Subcutaneous abdominal adipose tissue (tissue), 5 donors: ENCODE measurements around the gene TSPAN16.
A peak's percentile ranks its signal among the peaks of the same experiment; 100 is the strongest.

Experiments used
- H3K27ac ChIP-seq: one replicate; pipeline ENCODE4 v1.7.0; 2013; ENCODE audit warnings: low read depth, mild to moderate bottlenecking, inconsistent platforms, low read length, moderate library complexity
- H3K27me3 ChIP-seq, 5 donors: one replicate each; pipeline ENCODE4 v1.7.0; 2013; ENCODE audit warnings: low read length in 5 of 5, inconsistent platforms in 1 of 5; ENCODE audit not compliant: control insufficient read depth in 5 of 5, insufficient read depth in 4 of 5
- H3K36me3 ChIP-seq, 5 donors: one replicate each; pipeline ENCODE4 v1.7.0; 2013; ENCODE audit warnings: low read length in 5 of 5; ENCODE audit not compliant: control insufficient read depth in 5 of 5, insufficient read depth in 5 of 5
- H3K4me1 ChIP-seq, 5 donors: one replicate each; pipeline ENCODE4 v1.7.0; 2013; ENCODE audit warnings: low read length in 5 of 5, mild to moderate bottlenecking in 3 of 5, moderate library complexity in 1 of 5; ENCODE audit not compliant: control insufficient read depth in 5 of 5, insufficient read depth in 5 of 5
- H3K4me3 ChIP-seq, 5 donors: one replicate each; pipeline ENCODE4 v1.7.0; 2013; ENCODE audit warnings: low read length in 5 of 5, low read depth in 1 of 5
- H3K9ac ChIP-seq, 5 donors: one replicate each; pipeline ENCODE4 v1.7.0; 2013; ENCODE audit warnings: low read length in 5 of 5, mild to moderate bottlenecking in 4 of 5, moderate library complexity in 3 of 5
- H3K9me3 ChIP-seq, 5 donors: one replicate each; pipeline ENCODE4 v1.7.0; 2013; ENCODE audit warnings: low read length in 5 of 5; ENCODE audit not compliant: control insufficient read depth in 5 of 5
- donor health status: healthy.
- donor health status: healthy.
- donor health status: healthy.
- donor health status: healthy.
- donor health status: healthy.

The TSPAN16 gene

DNA sequence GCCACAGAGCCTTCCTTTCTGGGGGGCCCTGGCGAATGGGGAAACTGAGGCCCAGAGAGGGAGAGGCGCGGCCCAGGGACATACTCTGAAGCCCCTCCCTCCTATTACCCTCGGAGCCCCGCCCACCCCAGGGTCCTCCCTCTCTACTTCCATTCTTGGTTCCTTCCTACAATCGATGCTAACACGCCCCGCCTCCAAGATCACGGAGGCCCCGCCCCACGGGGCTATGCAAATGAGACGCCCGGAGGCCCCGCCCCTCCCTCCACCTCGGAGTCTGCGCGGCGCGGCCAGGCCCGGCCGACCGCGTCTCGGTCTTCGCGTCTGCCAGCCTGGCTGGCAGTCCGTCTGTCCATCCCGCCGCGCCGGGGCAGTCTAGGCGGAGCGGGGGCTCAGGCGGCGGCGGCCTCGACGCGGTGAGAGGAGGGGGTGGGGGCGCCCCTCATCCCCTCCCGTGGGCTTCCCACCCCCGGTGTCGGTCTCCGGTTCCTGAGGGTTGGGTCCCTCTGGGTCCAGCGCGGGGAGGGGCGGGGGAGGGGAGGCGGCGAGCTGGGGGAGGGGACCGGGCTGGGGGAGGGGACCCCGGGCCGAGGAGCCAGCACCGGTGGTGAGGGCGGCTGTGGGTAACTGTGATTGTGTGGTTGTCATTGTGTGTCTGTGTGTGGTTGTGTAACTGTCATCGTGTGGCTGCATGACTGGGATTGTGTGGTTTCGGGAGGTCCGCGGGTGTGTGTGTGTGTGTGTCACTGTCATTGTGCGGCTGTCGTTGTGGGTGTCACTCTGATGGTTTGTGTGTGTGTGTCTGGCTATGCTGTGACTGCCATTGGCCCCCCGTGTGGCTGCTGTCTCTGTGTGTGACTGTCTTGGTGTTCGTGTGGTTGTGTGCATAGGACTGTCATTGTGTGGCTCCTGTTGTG is 59.5 kb downstream of the TSPAN16 start, which contains the start of gene PLPPR2:
TSS of gene PLPPR2 (plus strand) at position 273 of the 914 bp plus-strand sequence. CDS start 2,242 bp downstream, outside the sequence.
- peak within 1 kb of the TSS; percentile 54 to 85 (median 68) for H3K4me3 ChIP-seq
- no peaks in the 10 kb centered on the region for H3K27me3 ChIP-seq
- H3K9ac ChIP-seq = peak within 1 kb of the TSS; percentile 18 to 84 (median 39)
- peaks cover 0 to 15% (median 7%) of the 10 kb centered on the region in 5 donors for H3K36me3 ChIP-seq
- no peak within 1 kb of the TSS for H3K27ac ChIP-seq
- peaks cover 4 to 16% (median 12%) of the 10 kb centered on the region in 5 donors for H3K4me1 ChIP-seq
- H3K9me3 ChIP-seq = no peaks in the 10 kb centered on the region

- Histone ChIP-seq H3K27ac (no peak overlapping the region), H3K4me3 (peak overlapping the region; percentile 54 to 85 (median 68)), H3K9ac (peak overlapping the region in 3 of 5 donors; percentile 31 to 84 (median 78))
Measured at GRCh38 chr19:11356074-11356397, 60.1 kb downstream of the TSPAN16 start.

DNA sequence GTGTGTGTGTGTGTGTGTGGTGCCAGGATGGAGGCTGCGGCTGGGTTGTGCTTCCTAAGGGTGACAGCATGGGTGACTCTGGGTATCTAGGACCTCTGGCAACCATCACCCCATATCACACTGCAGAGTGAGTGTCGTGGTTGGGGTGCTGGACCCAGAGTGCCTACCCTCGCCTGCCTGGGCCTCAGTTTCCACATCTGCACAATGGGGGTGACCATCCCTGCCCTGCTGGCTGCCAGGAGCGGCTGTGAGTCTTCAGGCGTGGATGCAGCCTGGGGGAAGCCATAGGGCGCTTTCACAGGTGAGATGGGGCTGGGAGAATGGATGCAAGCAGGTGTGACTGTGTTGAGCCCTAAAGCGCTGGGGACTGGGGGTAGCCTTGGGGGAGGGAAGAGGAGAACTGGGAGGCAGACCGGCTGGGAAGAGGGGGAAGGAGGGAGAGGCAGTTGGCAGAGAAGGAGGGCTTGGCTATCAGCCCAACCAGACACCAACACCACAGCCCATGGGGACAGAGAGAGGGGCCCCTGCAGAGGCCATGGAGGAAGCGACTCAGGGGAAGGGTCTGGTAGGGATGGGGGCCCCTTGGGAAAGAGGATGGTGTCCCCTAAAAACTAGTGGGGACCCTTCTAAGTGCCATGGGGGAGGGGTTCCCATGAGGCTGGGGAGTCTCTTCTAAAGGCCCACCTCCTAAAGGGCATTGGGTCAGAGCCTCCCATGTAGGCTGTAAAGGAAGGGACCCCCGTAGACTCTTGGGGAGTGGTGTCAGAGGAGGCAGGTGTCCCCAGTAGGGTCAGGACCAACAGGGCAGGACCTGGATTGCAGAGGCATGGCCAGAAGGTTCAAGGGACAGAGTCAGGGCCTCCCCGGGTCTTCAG is 61.0 kb downstream of the TSPAN16 start:
- no peaks in the 10 kb centered on the region for H3K27me3 ChIP-seq
- H3K27ac ChIP-seq = no peak overlapping the region
- no peak overlapping the region for H3K9ac ChIP-seq
- no peak overlapping the region for H3K4me3 ChIP-seq
- peaks cover 0 to 25% (median 15%) of the 10 kb centered on the region in 5 donors for H3K36me3 ChIP-seq
- H3K4me1 ChIP-seq = peaks cover 4 to 16% (median 12%) of the 10 kb centered on the region in 5 donors
- H3K9me3 ChIP-seq = no peaks in the 10 kb centered on the region

More at GRCh38 chr19:11356074-11356397, 60.1 kb downstream of the TSPAN16 start:
- Histone ChIP-seq H3K36me3 (peaks cover 0 to 18% (median 11%) of the 10 kb centered on the region in 5 donors), H3K9me3 (no peaks in the 10 kb centered on the region), H3K27me3 (no peaks in the 10 kb centered on the region), H3K4me1 (peaks cover 4 to 16% (median 12%) of the 10 kb centered on the region in 5 donors)

- Histone ChIP-seq H3K27me3 (no peaks in the 10 kb centered on the region), H3K36me3 (peaks cover 0 to 47% (median 28%) of the 10 kb centered on the region in 5 donors), H3K9ac (no peak overlapping the region), H3K4me1 (peaks cover 4 to 16% (median 12%) of the 10 kb centered on the region in 5 donors), H3K27ac (no peak overlapping the region), H3K4me3 (no peak overlapping the region), H3K9me3 (no peaks in the 10 kb centered on the region)
Measured at GRCh38 chr19:11359421-11359820, 63.5 kb downstream of the TSPAN16 start.

DNA sequence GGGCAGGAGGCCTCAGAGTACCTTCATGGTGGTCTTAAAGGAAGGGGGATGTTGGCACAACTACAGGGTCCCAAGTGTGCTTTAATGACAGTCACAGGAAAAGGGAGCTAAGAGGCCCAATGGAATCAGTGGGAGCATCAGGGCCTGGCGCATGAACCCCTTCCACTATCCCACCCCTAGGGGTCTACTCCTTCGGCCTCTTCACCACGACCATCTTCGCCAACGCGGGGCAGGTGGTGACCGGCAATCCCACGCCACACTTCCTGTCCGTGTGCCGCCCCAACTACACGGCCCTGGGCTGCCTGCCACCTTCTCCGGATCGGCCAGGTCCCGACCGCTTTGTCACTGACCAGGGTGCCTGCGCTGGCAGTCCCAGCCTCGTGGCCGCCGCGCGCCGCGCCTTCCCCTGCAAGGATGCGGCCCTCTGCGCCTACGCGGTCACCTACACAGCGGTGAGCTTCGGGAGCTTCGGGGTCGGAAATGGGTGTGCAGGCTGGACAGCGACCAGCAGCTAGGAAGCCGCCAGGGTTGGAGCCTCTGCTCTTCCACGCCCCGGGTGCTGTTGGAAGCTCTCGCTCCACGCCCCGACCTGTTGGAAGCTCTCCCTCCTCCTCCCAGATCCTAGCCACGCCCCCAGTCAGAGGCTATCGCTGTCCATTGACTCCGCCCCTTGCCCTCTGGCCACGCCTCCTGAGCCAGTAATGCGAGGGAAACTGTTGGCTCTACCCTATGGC is 65.2 kb downstream of the TSPAN16 start:
- peaks cover 0 to 5% (median 5%) of the 10 kb centered on the region in 5 donors for H3K4me1 ChIP-seq
- peaks cover 0 to 62% (median 36%) of the 10 kb centered on the region in 5 donors for H3K36me3 ChIP-seq
- no peaks in the 10 kb centered on the region for H3K27me3 ChIP-seq
- no peaks in the 10 kb centered on the region for H3K9me3 ChIP-seq
- no peak overlapping the region for H3K4me3 ChIP-seq
- H3K9ac ChIP-seq = no peak overlapping the region
- H3K27ac ChIP-seq = no peak overlapping the region

- Histone ChIP-seq H3K27me3 (no peaks in the 10 kb centered on the region), H3K9ac (no peak overlapping the region), H3K36me3 (peaks cover 0 to 65% (median 36%) of the 10 kb centered on the region in 5 donors), H3K4me3 (no peak overlapping the region), H3K9me3 (no peaks in the 10 kb centered on the region), H3K27ac (no peak overlapping the region), H3K4me1 (no peaks in the 10 kb centered on the region)
Measured at GRCh38 chr19:11361771-11362731, 66.1 kb downstream of the TSPAN16 start.

DNA sequence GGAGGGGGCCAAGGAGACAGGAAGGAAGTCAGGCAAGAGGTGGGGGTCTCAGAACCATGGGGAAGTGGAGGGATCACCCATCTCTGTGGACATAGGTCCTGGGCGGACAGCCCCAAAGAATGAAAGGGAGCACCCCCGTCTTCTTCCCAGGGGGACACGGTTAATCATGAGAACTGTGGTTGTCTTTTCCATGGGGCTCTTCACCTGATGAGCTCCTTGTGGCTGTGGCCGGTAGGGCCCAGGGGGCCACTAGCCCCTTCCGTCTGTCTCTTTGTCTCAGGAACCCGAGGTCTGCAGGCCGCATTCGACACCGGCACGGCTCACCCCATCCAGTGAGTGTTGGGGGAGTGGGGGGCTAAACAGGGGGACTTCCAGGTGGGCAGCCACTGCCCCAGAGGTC is 67.9 kb downstream of the TSPAN16 start:
- no peaks in the 10 kb centered on the region for H3K4me1 ChIP-seq
- H3K36me3 ChIP-seq = peaks cover 0 to 68% (median 36%) of the 10 kb centered on the region in 5 donors
- no peaks in the 10 kb centered on the region for H3K9me3 ChIP-seq
- H3K27me3 ChIP-seq = no peaks in the 10 kb centered on the region
- H3K9ac ChIP-seq = no peak overlapping the region
- no peak overlapping the region for H3K27ac ChIP-seq
- H3K4me3 ChIP-seq = no peak overlapping the region

DNA sequence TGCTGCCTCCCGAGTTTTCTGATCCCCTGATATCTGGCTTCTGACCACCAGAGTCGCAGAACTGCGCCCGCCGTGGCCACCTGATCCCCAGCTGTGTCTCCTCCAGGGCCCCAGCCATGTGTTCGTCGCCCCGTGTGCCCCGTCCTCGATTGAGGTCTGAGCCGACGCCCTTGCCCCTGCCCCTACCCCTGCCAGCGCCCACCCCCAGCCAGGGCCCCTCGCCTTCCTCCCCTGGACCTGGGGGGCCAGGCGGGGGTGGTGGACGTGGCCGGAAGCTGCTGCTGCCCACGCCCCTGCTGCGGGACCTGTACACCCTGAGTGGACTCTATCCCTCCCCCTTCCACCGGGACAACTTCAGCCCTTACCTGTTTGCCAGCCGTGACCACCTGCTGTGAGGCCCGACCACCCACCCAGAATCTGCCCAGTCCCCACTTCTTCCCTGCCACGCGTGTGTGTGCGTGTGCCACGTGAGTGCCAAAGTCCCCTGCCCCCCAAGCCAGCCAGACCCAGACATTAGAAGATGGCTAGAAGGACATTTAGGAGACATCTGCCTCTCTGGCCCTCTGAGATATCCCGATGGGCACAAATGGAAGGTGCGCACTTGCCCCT is 68.4 kb downstream of the TSPAN16 start:
- Histone ChIP-seq H3K4me1 (no peaks in the 10 kb centered on the region), H3K9ac (no peak overlapping the region), H3K27me3 (no peaks in the 10 kb centered on the region), H3K9me3 (no peaks in the 10 kb centered on the region), H3K4me3 (no peak overlapping the region), H3K27ac (no peak overlapping the region), H3K36me3 (peaks cover 0 to 65% (median 33%) of the 10 kb centered on the region in 5 donors)
